CD4-positive, alpha-beta T cell (primary cell): Measurements from ENCODE around the gene SRC. TPM values are rescaled to one million over a fixed set of nuclear protein-coding genes. Genes with fewer than 3 reads are reported as not detected.

Experiments
- ATAC-seq: fragments of 200-7000 bp; cut with Tn5 transposase; one replicate; pipeline ENCODE4 v1.10.0; 2022; ENCODE audit warnings: mild to moderate bottlenecking; ENCODE audit not compliant: poor library complexity
- CTCF ChIA-PET: fragments of 350-600 bp; sonication (Branson Sonifier 250); formaldehyde crosslinking; loops from one replicate; lab custom pipeline; 2021; ENCODE audit warnings: antibody characterized with exemption, inconsistent platforms; lab: Charles Lee
- POLR2A ChIA-PET: fragments of 350-600 bp; sonication (Branson Sonifier 250); formaldehyde crosslinking; loops from one replicate; lab custom pipeline; 2021; ENCODE audit warnings: antibody characterized with exemption, inconsistent platforms; lab: Charles Lee
- DNase-seq, 14 experiments: peaks; one replicate each; pipeline ENCODE4 v3.0.0-alpha.2; 2013 to 2020; ENCODE audit warnings: mixed read lengths in 2 of 14
- H3K27ac ChIP-seq, 2 donors: one replicate each; pipeline versions ENCODE4 v1.5.1 to v1.7.0; 2013; ENCODE audit warnings: low read length in 2 of 2, low read depth in 1 of 2, mild to moderate bottlenecking in 1 of 2
- H3K27me3 ChIP-seq, 2 experiments: 1 replicate in 1 of 2; 2 replicates in 1 of 2; pipeline versions ENCODE4 v1.6.1 to v1.7.0; 2013; ENCODE audit warnings: low read length in 2 of 2, control low read depth in 1 of 2, mild to moderate bottlenecking in 1 of 2, moderate library complexity in 1 of 2; ENCODE audit not compliant: insufficient read depth in 2 of 2, control insufficient read depth in 1 of 2
- H3K36me3 ChIP-seq: one replicate; pipeline ENCODE4 v1.6.1; 2013; ENCODE audit warnings: low read length, control low read depth; ENCODE audit not compliant: insufficient read depth
- H3K4me1 ChIP-seq: one replicate; pipeline ENCODE4 v1.6.1; 2013; ENCODE audit warnings: low read length, control low read depth; ENCODE audit not compliant: insufficient read depth
- H3K4me3 ChIP-seq: one replicate; pipeline ENCODE4 v1.5.1; 2013; ENCODE audit warnings: mild to moderate bottlenecking, low read length, moderate library complexity
- H3K9me3 ChIP-seq, 2 experiments: 1 replicate in 1 of 2; 2 replicates in 1 of 2; pipeline versions ENCODE4 v1.6.1 to v1.7.0; 2013; ENCODE audit warnings: low read length in 2 of 2, mild to moderate bottlenecking in 2 of 2, control low read depth in 1 of 2, moderate library complexity in 1 of 2; ENCODE audit not compliant: control insufficient read depth in 1 of 2, insufficient read depth in 1 of 2
- H3K27ac Mint-ChIP-seq: one replicate; pipeline ENCODE4 v1.8.0; 2020; ENCODE audit warnings: mixed read lengths
- H3K27me3 Mint-ChIP-seq: one replicate; pipeline ENCODE4 v1.8.0; 2021; ENCODE audit warnings: mixed read lengths
- H3K36me3 Mint-ChIP-seq: one replicate; pipeline ENCODE4 v1.8.0; 2021; ENCODE audit warnings: low read depth, mixed read lengths
- H3K4me1 Mint-ChIP-seq: one replicate; pipeline ENCODE4 v1.8.0; 2021; ENCODE audit warnings: low read depth, mixed read lengths
- H3K4me3 Mint-ChIP-seq: one replicate; pipeline ENCODE4 v1.8.0; 2020; ENCODE audit warnings: mild to moderate bottlenecking, mixed read lengths
- H3K9me3 Mint-ChIP-seq: one replicate; pipeline ENCODE4 v1.8.0; 2020; ENCODE audit warnings: mixed read lengths
- intact Hi-C, 2 experiments: fragments of 100-400 bp; cut with DNase I in 1 of 2; cut with micrococcal nuclease in 1 of 2; formaldehyde crosslinking; loops; one replicate each; pipeline versions ENCODE4 v1.15.1 to v1.9.0; 2023 to 2025; cut with DNase I, micrococcal nuclease
- total RNA-seq, 174 experiments: library from RNA in 2 of 174; stranded (reverse) in 2 of 174; gene quantifications; one replicate each; pipeline ENCODE4 v1.2.3 and lab custom pipeline; 2021 to 2026
- TF ChIP-seq, protein P1 (sequence below): fragments of 200-600 bp; IDR thresholded peaks from one replicate; pipeline ENCODE4 v1.8.0; 2022; ENCODE audit warnings: antibody characterized with exemption, mild to moderate bottlenecking

Gene SRC
- total RNA-seq, 2 experiments from 2014 or later = 2.5 to 3.1 TPM

DNA sequence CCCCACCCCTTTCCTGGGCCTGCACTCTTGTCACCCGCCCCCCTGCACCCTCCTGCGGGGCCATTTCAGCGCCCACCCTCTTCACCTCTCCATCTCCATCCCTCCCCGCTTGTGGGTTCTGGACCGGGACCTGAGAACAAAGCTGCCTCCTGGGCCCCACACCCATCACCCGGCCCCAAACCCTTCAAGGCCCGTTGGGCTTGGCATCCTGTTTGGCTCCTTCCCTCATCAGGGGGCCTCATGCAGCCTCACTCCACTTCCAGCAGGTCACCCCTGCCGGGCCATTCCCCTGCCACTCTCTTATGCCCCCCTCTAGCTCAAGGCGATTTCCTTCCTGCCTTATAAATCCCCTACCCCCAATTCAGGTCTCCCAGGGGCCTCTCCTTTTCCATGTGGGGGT is 67.4 kb downstream of the SRC start:
- no peaks in the 10 kb centered on the region for H3K27me3 ChIP-seq
- CTCF ChIA-PET = no interaction called here
- intact Hi-C loops = no loop called here
- no peaks in the 10 kb centered on the region for H3K36me3 ChIP-seq
- H3K9me3 ChIP-seq = peaks cover 0 to 5% of the 10 kb centered on the region in 2 experiments
- ATAC-seq (no peak), DNase-seq (no peak)
- H3K27ac ChIP-seq = no peak overlapping the region
- Mint-ChIP-seq H3K4me1 (peaks cover 7% of the 10 kb centered on the region), H3K27ac (no peak overlapping the region), H3K4me3 (no peak overlapping the region), H3K36me3 (no peaks in the 10 kb centered on the region), H3K9me3 (no peaks in the 10 kb centered on the region), H3K27me3 (peaks cover 21% of the 10 kb centered on the region)
- POLR2A ChIA-PET = no interaction called here
- H3K4me3 ChIP-seq = no peak overlapping the region
- TF ChIP-seq, protein P1, sequence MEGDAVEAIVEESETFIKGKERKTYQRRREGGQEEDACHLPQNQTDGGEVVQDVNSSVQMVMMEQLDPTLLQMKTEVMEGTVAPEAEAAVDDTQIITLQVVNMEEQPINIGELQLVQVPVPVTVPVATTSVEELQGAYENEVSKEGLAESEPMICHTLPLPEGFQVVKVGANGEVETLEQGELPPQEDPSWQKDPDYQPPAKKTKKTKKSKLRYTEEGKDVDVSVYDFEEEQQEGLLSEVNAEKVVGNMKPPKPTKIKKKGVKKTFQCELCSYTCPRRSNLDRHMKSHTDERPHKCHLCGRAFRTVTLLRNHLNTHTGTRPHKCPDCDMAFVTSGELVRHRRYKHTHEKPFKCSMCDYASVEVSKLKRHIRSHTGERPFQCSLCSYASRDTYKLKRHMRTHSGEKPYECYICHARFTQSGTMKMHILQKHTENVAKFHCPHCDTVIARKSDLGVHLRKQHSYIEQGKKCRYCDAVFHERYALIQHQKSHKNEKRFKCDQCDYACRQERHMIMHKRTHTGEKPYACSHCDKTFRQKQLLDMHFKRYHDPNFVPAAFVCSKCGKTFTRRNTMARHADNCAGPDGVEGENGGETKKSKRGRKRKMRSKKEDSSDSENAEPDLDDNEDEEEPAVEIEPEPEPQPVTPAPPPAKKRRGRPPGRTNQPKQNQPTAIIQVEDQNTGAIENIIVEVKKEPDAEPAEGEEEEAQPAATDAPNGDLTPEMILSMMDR = no peak
- H3K4me1 ChIP-seq = peaks cover 20% of the 10 kb centered on the region

DNA sequence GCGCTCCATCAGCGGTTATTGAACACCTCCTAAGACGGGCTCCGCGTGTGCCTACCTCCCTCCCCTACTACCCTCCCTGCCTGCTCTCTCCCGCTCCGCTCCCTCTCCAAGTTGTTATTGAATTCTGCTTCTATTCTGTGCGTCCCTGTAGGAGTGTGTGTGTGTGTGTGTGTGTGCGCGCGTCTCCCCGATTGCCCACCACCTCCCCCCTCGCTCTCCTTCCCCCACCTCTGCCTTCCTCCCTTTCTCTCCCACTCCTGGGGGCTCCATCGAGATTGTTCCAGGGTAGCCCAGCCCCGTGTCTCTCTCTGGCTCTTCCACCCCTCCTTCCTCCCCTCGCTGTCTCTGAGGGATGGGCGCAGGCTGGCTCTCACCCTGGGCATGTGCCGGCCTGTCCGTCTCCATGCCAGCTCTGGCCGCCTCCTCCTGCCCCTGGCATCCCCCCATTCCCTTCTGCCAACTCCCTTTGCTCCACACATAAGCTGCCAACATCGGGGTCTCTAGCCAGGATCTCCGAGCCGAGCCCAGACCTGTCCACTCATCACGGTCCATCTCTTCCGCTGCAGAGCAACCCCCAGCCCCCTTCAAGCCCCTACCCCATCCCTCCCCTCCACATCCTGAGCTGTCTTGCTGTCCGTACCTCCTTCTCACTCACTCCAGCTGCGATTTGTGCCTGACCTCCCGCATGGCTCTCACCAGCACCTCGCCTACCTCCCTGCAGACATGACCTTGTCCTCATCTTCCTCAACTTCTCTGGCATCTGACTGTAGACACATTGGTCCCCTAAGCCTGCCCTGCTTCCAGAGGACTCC is 68.5 kb downstream of the SRC start:
- Mint-ChIP-seq H3K27me3 (peaks cover 10% of the 10 kb centered on the region), H3K36me3 (no peaks in the 10 kb centered on the region), H3K9me3 (no peaks in the 10 kb centered on the region), H3K4me3 (no peak overlapping the region), H3K27ac (no peak overlapping the region), H3K4me1 (peaks cover 5% of the 10 kb centered on the region)
- Histone ChIP-seq H3K27ac (no peak overlapping the region), H3K36me3 (no peaks in the 10 kb centered on the region), H3K9me3 (peaks cover 0 to 5% of the 10 kb centered on the region in 2 experiments), H3K27me3 (no peaks in the 10 kb centered on the region), H3K4me1 (peaks cover 20% of the 10 kb centered on the region), H3K4me3 (no peak overlapping the region)
- no peak for ATAC-seq
- intact Hi-C loops = no loop called here
- POLR2A ChIA-PET = no interaction called here
- CTCF ChIA-PET = no interaction called here
- DNase-seq = no peak
- TF ChIP-seq, protein P1 = no peak

DNA sequence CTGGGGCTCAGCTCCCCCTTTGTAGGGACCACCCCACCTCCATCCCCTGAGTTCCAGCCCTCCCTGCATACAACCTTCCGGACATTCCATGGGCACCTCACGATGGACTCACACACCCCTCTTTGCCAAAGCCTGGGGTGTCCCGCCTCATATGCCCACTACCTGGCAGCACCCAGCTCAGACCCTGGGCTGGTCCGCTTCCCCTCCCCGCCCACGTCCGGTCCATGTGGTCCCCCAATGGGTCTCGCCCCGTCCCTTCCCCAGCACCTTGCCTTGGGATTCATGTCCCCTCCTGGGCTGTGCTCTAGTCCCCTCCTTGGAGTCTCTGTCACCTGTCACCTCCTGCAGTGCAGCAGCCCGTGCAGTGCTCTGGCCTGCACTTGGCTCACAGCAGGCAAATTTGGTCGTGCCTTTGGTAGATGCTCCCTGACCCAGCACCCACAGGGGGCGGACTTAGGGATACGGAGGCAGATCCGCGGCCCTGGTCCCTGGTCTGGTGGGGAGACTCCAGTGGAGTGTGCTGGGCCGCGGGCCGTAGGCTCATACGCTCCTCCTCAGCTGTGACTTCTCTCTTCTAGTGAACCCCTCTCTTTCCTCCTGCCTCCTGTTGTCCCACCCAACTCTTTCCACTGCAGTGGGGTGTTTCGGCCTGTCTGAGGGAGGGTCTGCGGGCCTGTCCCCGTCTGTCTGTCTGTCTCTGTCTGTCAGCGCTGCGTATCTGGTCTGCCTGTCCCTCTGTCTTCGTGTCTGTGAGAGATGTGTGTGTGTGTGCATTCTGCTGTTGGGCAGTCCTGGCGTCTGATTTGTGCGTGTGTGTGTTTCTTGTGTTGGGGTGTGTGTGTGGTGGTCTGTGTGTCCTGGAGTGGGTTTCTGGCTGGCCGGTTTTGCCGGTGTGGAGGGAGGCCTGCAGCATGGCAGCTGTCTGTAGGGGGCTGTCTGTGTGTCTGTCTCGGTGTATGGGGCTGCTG is 69.5 kb downstream of the SRC start:
- Mint-ChIP-seq H3K27me3 (peaks cover 2% of the 10 kb centered on the region), H3K9me3 (no peaks in the 10 kb centered on the region), H3K27ac (no peak overlapping the region), H3K4me1 (peaks cover 5% of the 10 kb centered on the region), H3K36me3 (no peaks in the 10 kb centered on the region), H3K4me3 (no peak overlapping the region)
- Histone ChIP-seq H3K4me1 (peaks cover 20% of the 10 kb centered on the region), H3K36me3 (no peaks in the 10 kb centered on the region), H3K9me3 (peaks cover 0 to 5% of the 10 kb centered on the region in 2 experiments), H3K4me3 (no peak overlapping the region), H3K27ac (no peak overlapping the region), H3K27me3 (no peaks in the 10 kb centered on the region)
- ChIA-PET POLR2A (no interaction called here), CTCF (no interaction called here)
- no peak for DNase-seq
- TF ChIP-seq, protein P1 = no peak
- intact Hi-C loops = no loop called here
- ATAC-seq = no peak
